Measurements from ENCODE around the gene GALR3. TPM values are rescaled to one million over a fixed set of nuclear protein-coding genes. Genes with fewer than 3 reads are reported as not detected.

Gene GALR3
- total and polyA plus RNA-seq, 9 donors = not detected

DNA sequence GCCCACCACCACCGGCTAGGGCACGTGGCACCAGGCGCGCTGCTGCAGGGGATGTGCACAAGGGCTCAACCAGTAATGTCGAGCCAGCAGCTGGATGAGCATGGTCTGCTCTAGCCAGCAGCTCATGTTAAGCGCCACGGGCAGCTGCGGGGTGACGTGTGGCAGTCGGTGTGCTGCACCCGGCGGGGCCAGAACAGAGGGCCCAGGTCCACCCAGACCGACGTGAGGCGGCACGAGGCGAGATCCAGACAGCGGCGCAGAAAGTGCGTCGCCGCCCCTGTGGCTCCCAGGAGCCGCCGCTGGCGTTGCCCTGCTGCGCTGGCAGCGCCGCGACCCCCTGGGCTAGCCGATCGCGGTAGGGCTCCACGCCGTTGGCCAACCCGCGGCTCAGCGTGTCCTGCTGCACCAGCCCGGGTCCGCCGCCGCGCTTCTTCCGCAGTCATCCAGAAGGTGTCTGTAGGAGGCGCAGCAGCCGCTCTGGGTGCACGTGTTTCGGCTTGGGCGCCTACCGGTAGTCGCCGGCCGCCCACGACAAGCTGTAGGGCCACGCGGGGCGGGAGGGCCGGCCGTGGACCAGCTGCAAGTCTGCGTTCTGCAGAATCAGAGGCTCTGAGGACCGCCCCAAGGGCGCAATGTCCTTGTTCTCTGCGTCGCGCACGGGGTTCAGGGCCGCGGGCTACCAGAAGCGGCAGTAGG lies 4.6 kb upstream of the GALR3 start:
- H3K27me3 ChIP-seq = no peaks in the 10 kb centered on the region
- intact Hi-C loops (cut with DNase I) = loop anchor here (2.0 to 10.0 kb wide), 7 partner anchors 44 to 149 kb away; partner anchors contain the start of genes C22orf23 (in 1 of the 4) and POLR2F (in 1 of the 4)
- H3K4me3 ChIP-seq = peak overlapping the region; percentile 38
- H3K27ac ChIP-seq = peak overlapping the region in 1 of 2 donors; percentile 38
- H3K4me1 ChIP-seq (ENCODE audit: insufficient read depth) = peaks cover 3% of the 10 kb centered on the region
- WGBS, 3 donors = 1 to 4% (median 2%) methylated on average over 33 to 68 of the region's 68 CpGs
- TF ChIP-seq POLR2A (IDR thresholded peaks at IDR 0.05) (no peak), EP300 (IDR thresholded peaks at IDR 0.05) (no peak)
- TF ChIP-seq, protein P1, sequence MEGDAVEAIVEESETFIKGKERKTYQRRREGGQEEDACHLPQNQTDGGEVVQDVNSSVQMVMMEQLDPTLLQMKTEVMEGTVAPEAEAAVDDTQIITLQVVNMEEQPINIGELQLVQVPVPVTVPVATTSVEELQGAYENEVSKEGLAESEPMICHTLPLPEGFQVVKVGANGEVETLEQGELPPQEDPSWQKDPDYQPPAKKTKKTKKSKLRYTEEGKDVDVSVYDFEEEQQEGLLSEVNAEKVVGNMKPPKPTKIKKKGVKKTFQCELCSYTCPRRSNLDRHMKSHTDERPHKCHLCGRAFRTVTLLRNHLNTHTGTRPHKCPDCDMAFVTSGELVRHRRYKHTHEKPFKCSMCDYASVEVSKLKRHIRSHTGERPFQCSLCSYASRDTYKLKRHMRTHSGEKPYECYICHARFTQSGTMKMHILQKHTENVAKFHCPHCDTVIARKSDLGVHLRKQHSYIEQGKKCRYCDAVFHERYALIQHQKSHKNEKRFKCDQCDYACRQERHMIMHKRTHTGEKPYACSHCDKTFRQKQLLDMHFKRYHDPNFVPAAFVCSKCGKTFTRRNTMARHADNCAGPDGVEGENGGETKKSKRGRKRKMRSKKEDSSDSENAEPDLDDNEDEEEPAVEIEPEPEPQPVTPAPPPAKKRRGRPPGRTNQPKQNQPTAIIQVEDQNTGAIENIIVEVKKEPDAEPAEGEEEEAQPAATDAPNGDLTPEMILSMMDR (IDR thresholded peaks at IDR 0.05) = peak; percentile 11 to 54 (median 24)
- no peaks in the 10 kb centered on the region for H3K9me3 ChIP-seq
- no peaks in the 10 kb centered on the region for H3K36me3 ChIP-seq
- peak; percentile 48 to 77 (median 68) for DNase-seq

DNA sequence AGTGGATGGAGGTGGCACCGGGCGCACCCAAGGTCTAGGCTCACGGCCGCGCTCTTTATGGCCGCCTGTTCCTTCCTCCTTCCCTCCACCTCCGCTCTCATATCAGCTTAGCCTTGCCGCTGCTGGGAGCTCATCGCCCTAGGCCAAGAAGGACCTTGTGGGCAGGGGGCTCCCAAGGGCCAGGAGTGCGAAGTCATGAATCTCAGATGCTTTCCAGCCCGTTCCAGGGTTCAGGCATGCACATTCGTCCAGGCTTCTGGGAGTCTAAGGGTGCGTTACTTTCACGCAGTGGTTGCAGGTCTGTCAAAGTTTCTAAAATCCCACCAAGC lies 4.1 kb upstream of the GALR3 start:
- intact Hi-C loops (cut with DNase I) = loop anchor here (2.0 to 10.0 kb wide), 7 partner anchors 43 to 148 kb away; partner anchors contain the start of genes C22orf23 (in 1 of the 4) and POLR2F (in 1 of the 4)
- H3K9me3 ChIP-seq = no peaks in the 10 kb centered on the region
- no peak overlapping the region for H3K4me3 ChIP-seq
- H3K36me3 ChIP-seq = no peaks in the 10 kb centered on the region
- no peak for TF ChIP-seq EP300 (IDR thresholded peaks at IDR 0.05)
- TF ChIP-seq, protein P1 (IDR thresholded peaks at IDR 0.05) = no peak
- no peak for TF ChIP-seq POLR2A (IDR thresholded peaks at IDR 0.05)
- peak overlapping the region in 1 of 2 donors; percentile 38 for H3K27ac ChIP-seq
- H3K27me3 ChIP-seq = no peaks in the 10 kb centered on the region
- H3K4me1 ChIP-seq (ENCODE audit: insufficient read depth) = peaks cover 3% of the 10 kb centered on the region
- 22 to 28% (median 25%) methylated on average over 14 of the region's 14 CpGs for WGBS, 3 donors
- no peak for DNase-seq

DNA sequence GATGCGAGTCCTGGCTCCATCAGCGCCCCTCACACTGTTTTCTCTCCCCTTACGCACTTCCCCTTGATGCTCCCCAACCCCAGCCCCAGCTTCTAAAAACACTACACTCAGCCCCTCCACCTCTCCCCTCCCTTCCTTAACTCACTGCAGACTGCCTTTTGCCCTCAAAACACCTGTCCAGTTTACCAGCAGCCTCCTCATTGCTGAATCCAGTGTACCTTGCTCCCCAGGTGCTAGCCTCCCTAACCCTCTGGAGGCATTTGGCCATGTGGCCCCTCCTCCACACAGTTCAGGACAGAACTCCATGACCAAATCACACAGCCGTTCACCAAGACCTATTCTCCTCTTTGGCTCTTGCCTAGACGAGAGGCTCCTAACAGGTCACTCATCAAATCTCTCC lies 2.8 kb upstream of the GALR3 start:
- 86 to 89% (median 88%) methylated on average over 5 of the region's 5 CpGs for WGBS, 3 donors
- Histone ChIP-seq H3K9me3 (no peaks in the 10 kb centered on the region), H3K27ac (no peak overlapping the region), H3K27me3 (no peaks in the 10 kb centered on the region), H3K4me1 (ENCODE audit: insufficient read depth) (peaks cover 3% of the 10 kb centered on the region), H3K36me3 (no peaks in the 10 kb centered on the region), H3K4me3 (no peak overlapping the region)
- TF ChIP-seq, protein P1 (IDR thresholded peaks at IDR 0.05) = no peak
- no peak for TF ChIP-seq EP300 (IDR thresholded peaks at IDR 0.05)
- TF ChIP-seq POLR2A (IDR thresholded peaks at IDR 0.05) = no peak
- intact Hi-C loops (cut with DNase I) = loop anchor here in 1 of 4 donors (5.0 kb wide), 1 partner anchor 42 kb away; no protein-coding TSS in a partner anchor
- no peak for DNase-seq

- 54 to 61% (median 60%) methylated on average over 8 of the region's 8 CpGs for WGBS, 3 donors
- H3K4me1 ChIP-seq (ENCODE audit: insufficient read depth) = peaks cover 6% of the 10 kb centered on the region
- DNase-seq = no peak
- H3K9me3 ChIP-seq = no peaks in the 10 kb centered on the region
- no peaks in the 10 kb centered on the region for H3K27me3 ChIP-seq
- intact Hi-C loops (cut with DNase I) = loop anchor here in 1 of 4 donors (5.0 kb wide), 1 partner anchor 40 kb away; no protein-coding TSS in a partner anchor
- no peak overlapping the region for H3K27ac ChIP-seq
- H3K36me3 ChIP-seq = no peaks in the 10 kb centered on the region
- H3K4me3 ChIP-seq = no peak overlapping the region
- TF ChIP-seq, protein P1 (IDR thresholded peaks at IDR 0.05) = no peak
- TF ChIP-seq EP300 (IDR thresholded peaks at IDR 0.05) (no peak), POLR2A (IDR thresholded peaks at IDR 0.05) (no peak)
These were observed 926 bp upstream of the GALR3 start for GRCh38 chr22:37822079-37822833.
